Measurements from ENCODE around the gene HES5.

HES5 gene

DNA sequence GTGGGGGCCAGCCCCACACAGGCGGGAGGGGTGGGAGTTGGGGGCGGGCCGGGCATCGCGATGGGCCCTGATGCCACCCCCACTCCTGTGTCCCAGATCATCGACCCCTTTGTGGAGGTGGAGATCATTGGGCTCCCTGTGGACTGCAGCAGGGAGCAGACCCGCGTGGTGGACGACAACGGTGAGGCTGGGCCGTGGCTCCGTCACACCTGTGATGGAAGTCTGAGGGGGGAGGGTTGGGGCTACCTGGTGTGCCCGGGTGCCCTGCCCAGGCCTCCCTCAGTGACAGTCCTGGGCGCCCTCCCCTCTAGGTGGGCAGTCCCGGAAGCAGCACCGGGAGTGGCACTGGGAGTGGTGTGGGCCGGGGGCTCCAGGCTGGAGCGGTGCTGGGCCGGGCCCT lies 31.4 kb downstream of the HES5 start:
- DNase-seq, result no peak

DNA sequence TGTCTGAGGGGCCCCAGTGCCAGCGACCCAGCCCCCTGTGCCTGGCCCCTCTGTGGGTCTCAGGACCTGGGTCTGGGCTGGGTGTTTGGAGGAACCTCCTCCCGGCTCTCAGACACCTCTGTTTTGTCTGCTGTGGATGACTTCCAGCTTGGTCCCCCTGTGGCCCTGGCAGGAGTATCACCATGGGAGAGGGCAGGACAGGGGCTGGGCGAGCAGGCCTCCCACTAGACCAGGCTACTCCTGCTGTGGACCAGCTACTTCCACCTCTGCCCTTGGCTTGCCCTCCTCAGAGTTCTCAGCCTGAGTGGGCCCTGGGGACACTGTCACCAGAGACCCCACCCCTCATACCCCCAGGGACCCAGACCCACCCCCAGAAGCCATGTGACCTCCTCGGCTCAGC lies 32.2 kb downstream of the HES5 start:
- DNase-seq, result no peak

DNA sequence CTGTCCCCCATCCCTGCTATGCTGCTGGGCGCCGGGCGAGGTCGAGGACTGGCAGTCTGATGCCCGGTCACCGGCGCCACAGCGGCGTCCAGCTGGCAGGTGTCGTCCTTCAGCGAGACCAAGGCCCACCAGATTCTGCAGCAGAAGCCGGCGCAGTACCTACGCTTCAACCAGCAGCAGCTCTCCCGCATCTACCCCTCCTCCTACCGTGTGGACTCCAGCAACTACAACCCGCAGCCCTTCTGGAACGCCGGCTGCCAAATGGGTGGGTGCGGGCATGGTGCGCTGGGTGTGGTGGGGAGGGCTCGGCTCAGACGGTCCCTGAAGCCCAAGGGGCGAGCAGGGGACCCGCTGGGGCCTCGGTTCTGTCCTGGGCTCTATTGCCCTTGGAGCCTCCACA lies 33.3 kb downstream of the HES5 start:
- DNase-seq, result no peak

DNA sequence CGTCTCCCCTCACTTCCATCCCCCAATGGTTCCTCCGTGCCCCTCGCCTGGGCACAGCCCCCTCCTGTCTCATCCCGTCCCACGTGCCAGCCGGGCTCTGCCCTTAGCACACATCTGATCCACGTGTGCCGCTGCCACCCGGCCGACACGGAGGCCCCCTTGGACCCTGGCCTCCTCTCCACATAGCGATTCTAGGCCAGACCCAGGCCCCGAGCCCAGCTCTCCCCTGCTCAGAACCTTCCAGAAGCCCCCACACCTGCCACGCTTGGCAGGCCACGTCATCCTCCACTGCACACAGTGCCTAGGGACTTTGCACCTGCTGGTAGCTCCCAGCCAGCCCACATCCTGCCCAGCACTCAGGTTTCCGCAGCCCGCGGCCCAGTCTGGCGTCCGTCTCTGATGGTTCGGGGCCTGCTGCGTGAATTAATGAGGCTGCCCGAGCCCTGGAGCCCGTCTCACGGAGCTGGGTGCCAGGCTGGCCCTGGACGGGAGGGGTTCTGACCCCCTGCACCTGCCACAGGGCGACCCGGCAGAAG lies 33.9 kb downstream of the HES5 start:
- no peak for DNase-seq

DNA sequence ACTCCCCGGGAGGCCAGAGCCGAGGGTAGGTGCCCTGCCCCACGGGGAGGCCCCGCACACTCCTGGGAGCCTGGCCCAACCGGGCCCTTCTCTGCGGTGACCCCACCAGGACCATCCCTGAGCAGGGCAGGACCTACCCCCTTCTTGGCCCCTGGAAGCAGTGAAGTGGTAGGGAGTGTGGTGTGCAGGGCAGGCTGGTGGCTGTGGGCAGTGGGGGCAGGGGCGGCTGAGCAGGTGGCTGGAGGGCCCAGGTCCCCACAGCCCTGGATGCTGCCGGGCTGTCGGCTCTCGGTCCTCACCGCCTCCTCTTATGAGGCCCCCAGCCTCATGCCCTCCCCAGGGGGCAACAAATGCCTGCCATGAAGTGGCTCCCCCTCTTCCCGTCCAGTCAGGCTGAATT lies 34.5 kb downstream of the HES5 start:
- DNase-seq, result no peak

DNA sequence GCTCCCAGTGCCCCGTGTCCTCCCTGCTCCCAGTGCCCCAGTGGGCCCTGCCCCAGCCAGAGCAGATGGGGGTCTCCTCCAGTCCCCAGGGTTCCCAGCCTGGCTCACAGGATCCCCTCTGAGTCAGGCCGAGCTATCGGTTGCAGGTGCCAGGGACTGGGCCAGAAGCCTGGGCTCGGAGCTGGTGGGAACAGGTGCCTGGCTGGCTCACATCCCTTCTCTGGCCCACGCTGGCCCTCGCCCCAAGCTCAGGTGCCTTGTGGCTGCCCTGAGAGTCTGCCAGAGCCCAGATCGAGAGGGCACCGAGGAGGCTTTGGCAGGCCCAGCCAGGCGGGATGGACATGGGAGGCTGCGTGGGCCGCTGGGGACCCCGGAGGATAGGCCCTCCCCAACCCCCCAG lies 35.0 kb downstream of the HES5 start:
- DNase-seq, result no peak

DNA sequence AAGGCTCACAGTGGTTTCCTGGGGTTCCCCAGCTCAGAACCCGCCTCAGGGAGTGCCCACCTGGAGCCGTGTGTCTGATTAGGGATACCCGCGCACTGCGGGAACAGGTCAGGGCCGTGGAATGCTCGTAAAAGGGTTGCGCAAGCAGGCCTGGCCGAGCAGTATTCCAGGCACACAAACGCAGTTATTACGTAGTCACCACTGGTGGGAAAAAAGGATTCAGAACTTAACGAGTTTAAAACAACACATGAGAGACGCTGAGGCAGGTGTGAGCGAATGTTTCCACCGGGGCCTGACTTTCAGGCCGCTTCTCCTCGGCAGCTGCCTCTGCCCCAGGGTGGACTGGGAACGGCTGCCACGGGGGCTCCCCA lies 35.8 kb downstream of the HES5 start:
- DNase-seq, result no peak

DNA sequence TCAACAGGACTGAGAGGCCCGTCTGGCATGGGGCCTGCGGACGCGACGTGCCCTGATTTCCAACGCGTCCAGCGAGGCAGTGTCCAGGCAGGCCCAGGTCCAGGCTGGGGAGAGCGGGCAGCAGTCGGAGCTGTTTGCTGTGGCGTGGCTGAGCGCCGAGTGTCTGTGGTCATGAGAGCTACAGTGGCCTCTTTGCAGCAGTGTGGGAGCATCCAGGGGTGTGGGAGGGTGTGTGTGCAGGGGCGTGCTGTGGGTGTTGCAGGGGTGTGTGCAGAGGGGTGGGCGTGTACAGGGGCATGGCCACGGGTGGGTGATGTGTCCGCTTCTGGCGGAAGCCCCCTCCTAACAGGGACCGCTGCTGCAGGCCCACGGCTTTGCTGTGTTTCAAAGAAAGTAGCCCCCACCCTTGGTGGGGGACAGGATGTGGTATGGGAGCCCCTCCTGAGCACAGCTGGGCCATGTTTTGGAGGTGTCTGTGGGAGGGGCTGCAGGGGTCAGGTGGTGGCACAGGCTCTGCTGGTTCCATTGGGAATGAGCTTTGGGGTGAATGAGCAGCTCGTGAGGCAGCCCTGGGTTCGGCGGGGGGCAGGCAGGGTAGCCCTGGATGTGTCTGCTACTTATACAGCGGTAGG lies 36.3 kb downstream of the HES5 start:
- no peak for DNase-seq

DNA sequence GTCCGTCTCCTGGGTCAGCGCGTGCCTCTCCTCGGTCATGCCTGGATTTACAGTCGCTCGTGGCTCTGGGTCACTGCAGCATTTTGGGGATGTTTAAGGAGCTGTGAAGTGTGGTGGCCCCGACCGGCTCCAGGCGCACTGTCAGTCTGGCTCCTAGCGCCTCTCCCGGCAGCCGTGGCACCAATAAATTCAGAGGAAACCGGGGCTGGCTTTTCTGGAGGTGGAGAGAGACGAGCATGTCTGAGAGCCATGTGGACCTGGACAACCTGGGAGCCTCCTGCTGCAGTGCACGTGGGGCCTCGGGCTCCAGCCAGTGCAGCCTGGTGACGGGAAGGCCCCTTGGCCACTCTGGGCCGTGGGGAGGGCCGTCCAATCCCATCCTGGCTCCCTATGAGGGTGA lies 36.8 kb downstream of the HES5 start:
- DNase-seq, result no peak

DNA sequence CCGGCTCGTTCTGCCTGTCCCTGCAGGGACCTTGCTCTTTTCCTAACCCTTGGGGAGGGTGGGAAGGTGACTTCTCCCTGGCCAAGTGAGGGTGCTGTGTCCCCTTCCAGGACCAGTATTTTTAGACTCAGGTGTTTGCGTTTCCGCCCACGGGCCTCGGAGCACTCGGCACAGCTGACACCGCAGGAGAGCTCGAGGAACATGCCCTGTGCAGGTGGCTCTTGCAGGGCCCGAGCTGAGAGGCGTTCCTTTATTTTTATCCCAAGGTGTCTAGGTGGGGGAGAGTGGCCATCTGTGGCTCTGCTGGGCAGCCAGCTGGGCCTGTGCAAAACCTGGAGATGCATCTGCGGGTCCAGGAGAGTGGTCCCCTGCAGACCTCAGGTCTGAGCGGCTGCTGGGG lies 38.0 kb downstream of the HES5 start:
- DNase-seq, result no peak

DNA sequence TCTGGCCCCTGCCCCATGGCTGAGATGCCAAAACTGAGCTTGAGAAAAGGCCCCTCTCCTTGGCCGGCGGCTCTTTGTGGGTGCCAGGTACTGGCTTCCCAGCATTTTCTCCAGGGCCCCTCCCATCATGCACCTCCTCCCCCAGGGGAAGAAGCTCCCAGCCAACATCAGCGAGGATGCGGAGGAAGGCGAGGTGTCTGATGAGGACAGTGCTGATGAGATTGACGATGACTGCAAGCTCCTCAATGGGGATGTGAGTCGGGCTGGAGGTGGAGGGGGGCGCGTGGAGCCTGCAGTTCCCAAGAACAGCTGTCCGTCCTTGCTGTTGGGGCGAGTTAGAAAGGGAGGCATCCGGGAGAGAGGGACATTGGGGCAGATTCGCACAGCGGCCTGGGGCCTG lies 40.4 kb downstream of the HES5 start:
- DNase-seq, result no peak

DNA sequence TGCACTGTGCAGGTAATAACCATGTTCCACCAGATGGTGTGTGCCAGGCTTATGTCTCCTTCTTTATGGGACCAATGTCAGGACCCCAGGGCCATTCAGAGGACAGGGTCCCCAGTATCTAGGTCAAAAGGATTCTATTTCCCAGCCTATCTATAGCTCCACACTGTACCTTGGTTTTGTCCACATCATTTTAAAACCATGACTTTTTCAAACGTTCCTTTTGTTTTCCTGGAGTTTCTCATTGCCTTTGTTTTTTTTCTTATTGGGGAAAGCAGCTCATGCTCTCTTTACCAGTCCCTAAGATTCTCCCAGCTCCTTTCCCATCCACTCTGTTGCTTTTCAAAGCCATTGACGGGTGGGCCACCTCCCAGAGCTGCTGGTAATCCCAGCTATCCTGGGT lies 41.4 kb downstream of the HES5 start:
- no peak for DNase-seq

DNA sequence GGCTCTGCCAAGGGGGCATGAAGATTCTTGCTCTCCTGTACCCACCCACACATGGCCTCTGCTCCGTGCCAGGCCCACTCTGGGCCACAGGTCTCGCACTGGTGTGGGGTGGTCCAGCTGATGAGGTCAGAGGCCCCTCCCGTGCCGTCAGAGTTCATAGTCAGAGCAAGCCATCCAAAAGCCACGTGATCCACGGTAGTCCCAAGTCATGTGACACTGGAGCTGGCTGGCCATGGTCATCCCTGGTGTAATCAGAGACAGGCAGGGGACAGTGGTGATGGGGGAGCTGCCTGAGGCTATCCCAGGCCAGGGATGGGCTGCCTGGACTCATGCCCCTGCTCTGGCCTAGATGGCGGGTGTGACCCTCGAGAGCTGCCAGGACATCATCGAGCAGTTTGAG lies 43.5 kb downstream of the HES5 start:
- no peak for DNase-seq

DNA sequence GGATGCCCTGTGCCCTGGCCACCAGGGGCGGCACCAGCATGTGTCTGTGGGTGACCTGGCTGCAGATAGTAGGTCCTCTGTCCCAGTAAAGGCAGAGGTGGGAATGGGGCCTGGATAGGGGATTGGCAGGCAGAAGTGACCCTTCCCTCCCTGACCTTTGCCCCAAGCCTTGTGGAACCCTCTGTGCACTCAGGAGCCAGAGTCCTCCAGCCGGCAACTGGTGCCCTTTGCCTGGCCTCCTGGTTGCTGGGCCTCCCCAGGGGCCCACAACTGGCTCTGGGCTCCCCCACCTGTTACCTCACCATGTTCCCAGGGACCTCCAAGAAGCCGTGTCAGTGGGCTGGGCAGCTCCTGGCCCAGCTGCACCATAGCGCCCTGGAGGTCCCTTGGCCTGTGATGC lies 44.0 kb downstream of the HES5 start:
- no peak for DNase-seq

DNA sequence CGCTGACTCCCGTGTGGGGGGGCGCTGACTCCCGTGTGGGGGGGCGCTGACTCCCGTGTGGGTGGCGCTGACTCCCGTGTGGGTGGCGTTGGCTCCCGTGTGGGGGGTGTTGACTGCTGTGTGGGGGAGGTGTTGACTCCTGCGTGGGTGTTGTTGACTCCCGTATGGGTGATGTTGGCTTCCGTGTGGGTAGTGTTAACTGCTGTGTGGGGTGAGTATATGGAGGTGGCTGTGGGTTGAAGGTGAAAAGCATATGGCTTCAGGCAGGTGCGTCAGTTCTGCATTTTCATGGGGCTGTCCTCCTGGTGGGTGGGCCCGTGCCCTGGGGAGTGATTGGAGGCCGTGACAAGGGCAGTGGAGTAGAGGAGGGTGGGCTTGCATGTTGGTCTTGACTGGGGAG lies 46.1 kb downstream of the HES5 start:
- no peak for DNase-seq

DNA sequence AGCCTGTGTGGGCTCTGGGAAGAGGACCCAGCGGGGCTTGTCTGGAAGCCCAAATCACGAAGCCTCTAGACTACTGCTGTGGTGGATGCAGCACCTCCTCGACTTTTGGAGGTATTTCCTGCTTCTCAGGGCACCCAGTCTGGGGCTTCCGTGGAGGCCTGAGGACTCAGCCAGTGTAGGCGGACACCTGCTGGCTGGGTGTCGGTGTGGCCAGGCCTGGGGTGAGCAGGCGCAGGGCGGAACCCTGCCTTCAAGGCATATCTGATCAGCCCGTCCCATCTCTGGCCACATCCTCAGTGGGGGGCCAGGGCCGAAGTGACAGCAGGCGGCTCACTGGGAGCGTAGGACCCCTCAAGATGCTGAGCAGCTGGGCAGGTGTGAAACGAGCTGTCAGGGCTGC lies 47.0 kb downstream of the HES5 start:
- no peak for DNase-seq

DNA sequence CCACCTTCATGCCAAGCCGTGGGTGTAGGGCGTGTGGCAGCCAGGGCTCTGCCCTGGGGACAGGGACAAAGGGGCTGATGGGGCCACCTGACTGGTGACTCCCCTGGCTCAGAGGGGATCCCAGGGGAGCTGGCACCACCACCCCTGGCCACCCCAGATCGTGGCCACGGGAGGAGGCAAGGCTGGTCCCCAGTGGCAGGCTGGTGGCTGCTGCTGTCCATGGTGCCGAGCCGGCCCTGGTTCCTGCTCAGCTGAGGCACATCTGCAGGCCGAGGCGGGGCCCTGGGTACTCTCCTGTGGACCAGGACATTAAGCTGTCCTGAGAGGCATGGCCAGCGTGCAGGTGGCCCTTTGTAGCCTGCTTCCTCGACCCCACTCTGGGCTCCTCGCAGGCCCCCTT lies 47.5 kb downstream of the HES5 start:
- DNase-seq, result no peak

DNA sequence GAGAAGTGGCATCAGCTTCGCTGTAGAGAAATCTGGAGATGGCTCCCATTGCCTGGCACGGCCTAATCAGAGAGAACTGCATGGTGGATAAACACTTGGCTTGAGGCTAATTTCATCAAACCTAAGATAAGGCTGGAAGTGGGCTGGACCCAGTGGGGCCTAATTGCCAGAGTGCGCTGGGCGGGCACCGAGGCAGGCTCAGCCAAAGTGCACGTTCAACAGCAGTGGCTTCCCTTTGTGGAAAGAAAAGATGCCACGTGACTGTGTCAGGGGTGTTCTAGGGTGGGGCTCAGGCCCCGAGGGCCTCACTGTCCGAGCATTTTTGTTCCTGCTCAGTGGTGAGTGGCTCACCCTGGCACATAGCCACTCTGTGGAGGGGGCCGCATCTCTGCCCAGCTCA lies 48.2 kb downstream of the HES5 start:
- DNase-seq, result no peak

DNA sequence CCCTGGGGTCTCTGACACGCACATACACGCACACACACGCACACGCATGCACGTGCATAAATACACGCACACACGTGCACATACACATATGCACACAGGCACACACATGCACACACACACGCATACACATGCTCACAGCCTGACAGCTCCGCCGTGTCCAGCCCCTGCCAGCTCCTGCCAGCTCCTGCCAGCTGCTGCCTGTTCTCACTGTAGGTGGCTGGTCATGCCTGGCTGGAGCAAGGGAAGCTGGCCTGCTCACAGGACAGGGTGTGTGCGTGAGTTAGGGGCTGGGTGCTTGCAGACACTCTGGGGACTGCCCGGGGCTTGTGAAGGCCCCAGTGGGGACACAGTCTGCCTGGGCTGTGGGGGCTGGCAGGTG lies 49.1 kb downstream of the HES5 start:
- no peak for DNase-seq

DNA sequence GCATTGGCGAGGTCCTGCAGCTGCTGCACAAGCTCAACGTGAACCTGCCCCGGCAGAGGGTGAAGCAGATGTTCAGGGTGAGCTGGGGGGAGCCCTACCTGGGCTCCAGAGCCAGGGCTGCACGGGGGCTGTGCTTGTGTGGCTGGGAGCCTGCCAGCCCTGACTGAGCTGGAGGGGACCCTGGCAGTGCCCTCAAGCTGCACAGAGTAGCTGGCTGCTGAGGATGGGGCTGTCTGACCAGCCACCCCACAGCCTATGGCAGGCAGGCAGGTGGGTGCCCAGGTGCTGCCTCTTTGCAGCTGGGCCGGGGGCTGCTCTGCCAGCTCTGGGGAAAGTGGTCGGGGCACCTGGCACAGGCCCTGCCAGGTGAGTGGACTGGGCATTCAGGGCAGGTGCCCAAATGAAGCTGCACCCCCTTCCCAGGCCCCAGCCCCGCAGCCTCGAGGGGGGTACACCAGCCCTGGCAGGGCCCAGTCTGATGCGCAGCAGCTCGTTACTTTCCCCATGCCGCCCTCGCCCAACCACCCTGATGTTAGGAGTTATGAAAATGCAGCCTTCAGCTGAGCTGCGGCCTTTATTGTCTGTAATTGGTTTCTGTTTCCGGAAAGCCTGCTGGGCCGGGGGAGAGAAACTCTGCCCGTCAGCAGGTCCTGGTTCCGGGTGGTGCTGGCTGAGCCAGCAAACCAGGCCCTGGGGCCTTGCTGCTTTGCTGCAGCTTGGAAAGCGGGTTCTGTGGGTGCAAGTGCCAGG lies 49.7 kb downstream of the HES5 start:
- DNase-seq, result no peak

DNA sequence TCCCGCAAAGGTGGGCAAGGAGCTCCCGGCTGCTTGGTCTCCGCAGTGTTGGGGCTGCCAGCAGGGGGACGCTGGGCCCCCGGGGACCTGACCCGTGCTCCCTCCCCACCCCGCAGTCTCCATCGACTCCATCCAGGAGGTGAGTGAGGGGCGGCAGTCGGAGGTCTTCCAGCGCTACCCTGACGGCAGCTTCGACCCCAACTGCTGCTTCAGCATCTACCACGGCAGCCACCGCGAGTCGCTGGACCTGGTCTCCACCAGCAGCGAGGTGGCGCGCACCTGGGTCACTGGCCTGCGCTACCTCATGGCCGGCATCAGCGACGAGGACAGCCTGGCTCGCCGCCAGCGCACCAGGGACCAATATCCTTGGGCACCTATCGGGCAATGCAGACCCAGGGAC lies 50.4 kb downstream of the HES5 start:
- DNase-seq, result no peak

DNA sequence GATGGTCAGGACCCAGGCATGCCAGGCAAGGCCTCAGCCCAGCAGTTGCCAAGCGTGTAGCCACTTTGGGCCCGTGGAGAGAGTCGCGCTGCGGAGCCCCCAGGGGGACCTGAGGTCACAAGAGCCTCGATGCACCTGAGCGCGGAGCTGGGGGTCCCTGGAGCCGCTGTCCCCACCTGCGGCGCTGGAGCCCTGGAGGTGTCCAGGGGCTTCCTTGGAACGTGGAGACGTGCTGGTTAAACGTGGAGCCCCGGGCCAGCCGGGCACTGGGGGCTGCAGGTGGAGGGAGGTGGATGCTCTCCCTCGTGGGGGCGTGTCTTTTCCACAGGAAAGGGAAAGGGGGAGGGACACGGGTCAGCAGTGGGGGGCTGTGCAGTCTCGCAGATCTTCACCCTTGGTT lies 50.9 kb downstream of the HES5 start:
- DNase-seq, result no peak
